Measurements from ENCODE around the gene ZNF19.
"Not testable (repeated sequence)": the region's sequence is repeated elsewhere in the genome, so short reads cannot be mapped to it uniquely, and the experiment has no call there.

ZNF19 gene

GRCh38 chr16:71489122-71489521, at the start of gene ZNF19:
TSS of gene ZNF19 (minus strand) at chr16:71489324. CDS start at chr16:71482114, 7,210 bp downstream.
- no peak for DNase-seq

GRCh38 chr16:71537643-71538042, 48.5 kb upstream of the ZNF19 start:
- DNase-seq, result no peak

- DNase-seq, result no peak
Observed at GRCh38 chr16:71536752-71537499, 47.8 kb upstream of the ZNF19 start.

- DNase-seq, result no peak
Observed at GRCh38 chr16:71532366-71532765, 43.2 kb upstream of the ZNF19 start.

GRCh38 chr16:71528863-71529262, 39.7 kb upstream of the ZNF19 start:
- DNase-seq, result no peak

GRCh38 chr16:71528257-71528656, 39.1 kb upstream of the ZNF19 start:
- DNase-seq, result no peak

- DNase-seq, result no peak
Observed at GRCh38 chr16:71526111-71526631, 37.0 kb upstream of the ZNF19 start, which contains the start of gene CHST4. TSS of gene CHST4 (plus strand) at chr16:71526426. CDS start at chr16:71536678, 10,252 bp downstream.

GRCh38 chr16:71524566-71525553, 35.7 kb upstream of the ZNF19 start:
- DNase-seq, result no peak

- DNase-seq, result no peak
Observed at GRCh38 chr16:71520550-71520949, 31.4 kb upstream of the ZNF19 start.

GRCh38 chr16:71515026-71515425, 25.9 kb upstream of the ZNF19 start:
- no peak for DNase-seq

- no peak for DNase-seq
Observed at GRCh38 chr16:71514476-71514875, 25.4 kb upstream of the ZNF19 start.

- no peak for DNase-seq
Observed at GRCh38 chr16:71513302-71513701, 24.2 kb upstream of the ZNF19 start.

- no peak for DNase-seq
Observed at GRCh38 chr16:71507061-71507460, 17.9 kb upstream of the ZNF19 start.

GRCh38 chr16:71504901-71505300, 15.8 kb upstream of the ZNF19 start:
- no peak for DNase-seq

- not testable (repeated sequence) for DNase-seq
Observed at GRCh38 chr16:71504051-71504450, 14.9 kb upstream of the ZNF19 start.

- DNase-seq, result no peak
Observed at GRCh38 chr16:71501547-71501946, 12.4 kb upstream of the ZNF19 start.

GRCh38 chr16:71500964-71501363, 11.8 kb upstream of the ZNF19 start:
- DNase-seq, result no peak

GRCh38 chr16:71499775-71500364, 10.7 kb upstream of the ZNF19 start:
- peak; percentile 33 for DNase-seq

GRCh38 chr16:71498031-71498430, 8.9 kb upstream of the ZNF19 start:
- DNase-seq, result no peak

- DNase-seq, result no peak
Observed at GRCh38 chr16:71493213-71493612, 4.1 kb upstream of the ZNF19 start.

- no peak for DNase-seq
Observed at GRCh38 chr16:71492786-71493185, 3.7 kb upstream of the ZNF19 start.

GRCh38 chr16:71491054-71491453, 1.9 kb upstream of the ZNF19 start:
- no peak for DNase-seq

- no peak for DNase-seq
Observed at GRCh38 chr16:71490361-71490760, 1.2 kb upstream of the ZNF19 start.

Measured in activated CD4-positive, CD25-positive, alpha-beta regulatory T cell treated with anti-CD3 and anti-CD28 coated beads, Interleukin-2, amount 50 U/mL, for 72 hours (primary cell).